ENCODE data around the gene STT3A. TPM values are rescaled to one million over a fixed set of nuclear protein-coding genes. Genes with fewer than 3 reads are reported as not detected.

Gene STT3A
- total and polyA plus RNA-seq, 2 donors (not counting 3 experiments of a cell fraction or from before 2014, with no cell fraction given): 236 to 362 TPM

DNA sequence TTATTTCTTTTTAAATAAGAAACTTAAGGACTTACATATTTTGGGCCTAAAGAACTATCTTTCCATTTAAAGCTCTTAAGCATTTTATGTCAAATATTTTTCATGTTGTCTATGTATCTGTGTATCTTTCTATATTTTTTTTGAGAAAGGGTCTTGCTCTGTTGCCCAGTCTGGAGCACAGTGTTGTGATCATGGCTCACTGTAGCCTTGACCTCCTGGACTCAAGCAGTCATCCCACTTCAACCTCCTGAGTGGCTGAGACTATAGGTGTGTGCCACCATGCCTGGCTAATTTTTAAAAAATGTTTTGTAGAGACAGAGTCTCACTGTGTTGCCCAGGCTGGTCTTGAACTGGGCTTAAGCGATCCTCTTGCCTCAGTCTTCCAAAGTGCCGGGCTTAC is 8.0 kb downstream of the STT3A start:
- intact Hi-C loops (cut with micrococcal nuclease): no loop called here
- no peak for FAIRE-seq
- DNase-seq (ENCODE audit: low read depth, low spot score): no peak
- H3K9ac ChIP-seq (replicated peaks; ENCODE audit: extremely low read depth, insufficient read depth, low read length): no peak overlapping the region
- dilution Hi-C loops (cut with MboI; ENCODE audit: extremely low pct_ligation_motif_present, low sequenced_read_pairs): no loop called here
- ChIA-PET POLR2A (no interaction called here), CTCF (no interaction called here)
- no peaks in the 10 kb centered on the region for H3K4me1 ChIP-seq (ENCODE audit: control insufficient read depth, extremely low read depth, insufficient read depth, low read length)
- no peaks in the 10 kb centered on the region for H3K27me3 ChIP-seq (ENCODE audit: control insufficient read depth in 2 of 2, insufficient read depth in 2 of 2, low read length in 2 of 2)
- no peak overlapping the region for H3K27ac ChIP-seq (ENCODE audit: insufficient read depth, low read depth, low read length)
- H4K20me1 ChIP-seq (replicated peaks; ENCODE audit: control insufficient read depth, extremely low read depth, insufficient read depth, low read length): no peaks in the 10 kb centered on the region
- no peak overlapping the region for H2AFZ ChIP-seq (ENCODE audit: low read depth, low read length)
- peaks cover 24 to 29% of the 10 kb centered on the region in 2 experiments for H3K36me3 ChIP-seq (ENCODE audit: control insufficient read depth in 2 of 2, extremely low read depth in 1 of 2, insufficient read depth in 2 of 2, low read length in 2 of 2)
- BruUV-seq (replicated peaks): no TSS peak
- no peaks in the 10 kb centered on the region for H3K9me3 ChIP-seq (replicated peaks; ENCODE audit: control insufficient read depth, insufficient read depth, low read length)
- no peaks in the 10 kb centered on the region for H3K9me1 ChIP-seq (replicated peaks; ENCODE audit: control insufficient read depth, extremely low read depth, insufficient read depth, low read length)
- peaks cover 22% of the 10 kb centered on the region for H3K79me2 ChIP-seq (ENCODE audit: control insufficient read depth, insufficient read depth, low read length)
- no peak for TF ChIP-seq FOS (IDR thresholded peaks at IDR 0.05; ENCODE audit: borderline replicate concordance, insufficient read depth, low read length)
- TF ChIP-seq GATA2 (IDR thresholded peaks at IDR 0.05; ENCODE audit: insufficient read depth, insufficient read length, low read depth, low read length): no peak
- TF ChIP-seq, protein P1, sequence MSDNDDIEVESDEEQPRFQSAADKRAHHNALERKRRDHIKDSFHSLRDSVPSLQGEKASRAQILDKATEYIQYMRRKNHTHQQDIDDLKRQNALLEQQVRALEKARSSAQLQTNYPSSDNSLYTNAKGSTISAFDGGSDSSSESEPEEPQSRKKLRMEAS (IDR thresholded peaks at IDR 0.05; ENCODE audit: insufficient read depth, insufficient read length): no peak
- TF ChIP-seq JUN (IDR thresholded peaks at IDR 0.05; ENCODE audit: borderline replicate concordance, insufficient read depth, insufficient read length, low read depth): no peak
- no peak overlapping the region for H3K4me2 ChIP-seq (ENCODE audit: insufficient read depth, low read length)
- no peak overlapping the region for H3K4me3 ChIP-seq (replicated peaks in 1 of 3; ENCODE audit: insufficient read depth in 1 of 3, low read depth in 1 of 3, low read length in 3 of 3)

DNA sequence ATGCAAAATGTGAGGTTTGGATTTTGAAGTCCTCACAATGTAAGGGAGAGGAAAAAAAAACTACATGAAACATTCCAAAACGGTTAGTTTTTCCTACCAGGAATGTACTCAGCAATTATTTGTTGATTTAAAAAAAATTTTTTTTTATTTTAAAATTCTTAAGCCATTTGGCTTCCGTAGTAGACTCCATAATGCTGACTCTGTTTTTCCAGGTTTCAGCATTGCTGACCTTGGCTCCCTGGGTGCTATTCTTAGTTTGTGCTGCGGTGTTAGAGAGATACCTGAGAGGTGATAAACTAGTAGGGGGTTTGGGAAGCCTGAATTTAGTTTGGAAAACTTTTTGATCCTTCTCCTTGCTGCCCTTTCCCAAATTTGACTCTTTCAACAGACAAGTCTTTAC is 10.6 kb downstream of the STT3A start:
- no peaks in the 10 kb centered on the region for H3K4me1 ChIP-seq (ENCODE audit: control insufficient read depth, extremely low read depth, insufficient read depth, low read length)
- H3K4me2 ChIP-seq (ENCODE audit: insufficient read depth, low read length): no peak overlapping the region
- peaks cover 33 to 37% of the 10 kb centered on the region in 2 experiments for H3K36me3 ChIP-seq (ENCODE audit: control insufficient read depth in 2 of 2, extremely low read depth in 1 of 2, insufficient read depth in 2 of 2, low read length in 2 of 2)
- peaks cover 6% of the 10 kb centered on the region for H3K79me2 ChIP-seq (ENCODE audit: control insufficient read depth, insufficient read depth, low read length)
- DNase-seq (ENCODE audit: low read depth, low spot score) (no peak), FAIRE-seq (no peak)
- TF ChIP-seq, protein P2, sequence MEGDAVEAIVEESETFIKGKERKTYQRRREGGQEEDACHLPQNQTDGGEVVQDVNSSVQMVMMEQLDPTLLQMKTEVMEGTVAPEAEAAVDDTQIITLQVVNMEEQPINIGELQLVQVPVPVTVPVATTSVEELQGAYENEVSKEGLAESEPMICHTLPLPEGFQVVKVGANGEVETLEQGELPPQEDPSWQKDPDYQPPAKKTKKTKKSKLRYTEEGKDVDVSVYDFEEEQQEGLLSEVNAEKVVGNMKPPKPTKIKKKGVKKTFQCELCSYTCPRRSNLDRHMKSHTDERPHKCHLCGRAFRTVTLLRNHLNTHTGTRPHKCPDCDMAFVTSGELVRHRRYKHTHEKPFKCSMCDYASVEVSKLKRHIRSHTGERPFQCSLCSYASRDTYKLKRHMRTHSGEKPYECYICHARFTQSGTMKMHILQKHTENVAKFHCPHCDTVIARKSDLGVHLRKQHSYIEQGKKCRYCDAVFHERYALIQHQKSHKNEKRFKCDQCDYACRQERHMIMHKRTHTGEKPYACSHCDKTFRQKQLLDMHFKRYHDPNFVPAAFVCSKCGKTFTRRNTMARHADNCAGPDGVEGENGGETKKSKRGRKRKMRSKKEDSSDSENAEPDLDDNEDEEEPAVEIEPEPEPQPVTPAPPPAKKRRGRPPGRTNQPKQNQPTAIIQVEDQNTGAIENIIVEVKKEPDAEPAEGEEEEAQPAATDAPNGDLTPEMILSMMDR (IDR thresholded peaks at IDR 0.05; ENCODE audit: extremely low read depth in 1 of 2, insufficient read depth in 1 of 2, low read depth in 1 of 2, low read length in 2 of 2): no peak
- TF ChIP-seq MYC (IDR thresholded peaks at IDR 0.05; ENCODE audit: low read depth, low read length) (no peak), POLR2A (IDR thresholded peaks at IDR 0.05; ENCODE audit: low read depth, low read length) (no peak), POLR2AphosphoS5 (IDR thresholded peaks at IDR 0.05; ENCODE audit: insufficient read depth, low read depth, low read length) (no peak), EZH2 (IDR thresholded peaks at IDR 0.05; ENCODE audit: borderline replicate concordance, low read depth, low read length, severe bottlenecking) (no peak), GATA2 (IDR thresholded peaks at IDR 0.05; ENCODE audit: insufficient read depth, insufficient read length, low read depth, low read length) (no peak), FOS (IDR thresholded peaks at IDR 0.05; ENCODE audit: borderline replicate concordance, insufficient read depth, low read length) (no peak), JUN (IDR thresholded peaks at IDR 0.05; ENCODE audit: borderline replicate concordance, insufficient read depth, insufficient read length, low read depth) (no peak)
- TF ChIP-seq, protein P1 (IDR thresholded peaks at IDR 0.05; ENCODE audit: insufficient read depth, insufficient read length): no peak
- H3K9me3 ChIP-seq (replicated peaks; ENCODE audit: control insufficient read depth, insufficient read depth, low read length): no peaks in the 10 kb centered on the region
- no peak overlapping the region for H3K9ac ChIP-seq (replicated peaks; ENCODE audit: extremely low read depth, insufficient read depth, low read length)
- no peak overlapping the region for H3K27ac ChIP-seq (ENCODE audit: insufficient read depth, low read depth, low read length)
- no peak overlapping the region for H2AFZ ChIP-seq (ENCODE audit: low read depth, low read length)
- no peaks in the 10 kb centered on the region for H3K27me3 ChIP-seq (ENCODE audit: control insufficient read depth in 2 of 2, insufficient read depth in 2 of 2, low read length in 2 of 2)
- H4K20me1 ChIP-seq (replicated peaks; ENCODE audit: control insufficient read depth, extremely low read depth, insufficient read depth, low read length): no peaks in the 10 kb centered on the region
- no TSS peak for BruUV-seq (replicated peaks)
- no peak overlapping the region for H3K4me3 ChIP-seq (replicated peaks in 1 of 3; ENCODE audit: insufficient read depth in 1 of 3, low read depth in 1 of 3, low read length in 3 of 3)
- no peaks in the 10 kb centered on the region for H3K9me1 ChIP-seq (replicated peaks; ENCODE audit: control insufficient read depth, extremely low read depth, insufficient read depth, low read length)
- ChIA-PET CTCF (interaction anchor here (0.8 to 1.9 kb wide), 2 partner anchors 10 to 12 kb away, joined by 3 to 6 read pairs; no protein-coding TSS in a partner anchor), POLR2A (no interaction called here)
- intact Hi-C loops (cut with micrococcal nuclease) (no loop called here), dilution Hi-C loops (cut with MboI; ENCODE audit: extremely low pct_ligation_motif_present, low sequenced_read_pairs) (no loop called here)

Data from endothelial cell of umbilical vein (primary cell).